ENCODE measurements around the gene GOLPH3.

DNA sequence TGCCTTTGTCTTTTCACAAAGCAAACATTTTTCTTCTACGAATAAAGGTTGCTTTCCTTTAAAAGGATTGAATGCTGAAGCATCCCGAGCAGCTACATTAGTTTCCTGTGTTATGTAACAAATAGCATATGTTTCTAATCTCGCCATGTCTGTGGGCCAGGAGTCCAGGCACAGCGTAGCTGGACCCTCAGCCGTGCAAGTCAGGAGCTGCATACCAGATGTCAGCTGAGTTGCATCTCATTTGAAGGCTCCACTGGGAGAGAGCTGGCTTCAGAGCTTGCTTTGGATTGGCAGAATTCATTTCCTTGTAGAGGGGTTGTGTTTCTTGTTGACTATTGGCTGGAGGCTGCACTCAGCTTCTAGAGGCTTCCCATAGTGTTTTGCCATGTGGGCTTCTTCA lies 16.0 kb upstream of the GOLPH3 start:
- TF ChIP-seq RFX5 (IDR thresholded peaks at IDR 0.05; ENCODE audit: borderline replicate concordance, low read depth, low read length), result no peak
- TF ChIP-seq, protein P1, sequence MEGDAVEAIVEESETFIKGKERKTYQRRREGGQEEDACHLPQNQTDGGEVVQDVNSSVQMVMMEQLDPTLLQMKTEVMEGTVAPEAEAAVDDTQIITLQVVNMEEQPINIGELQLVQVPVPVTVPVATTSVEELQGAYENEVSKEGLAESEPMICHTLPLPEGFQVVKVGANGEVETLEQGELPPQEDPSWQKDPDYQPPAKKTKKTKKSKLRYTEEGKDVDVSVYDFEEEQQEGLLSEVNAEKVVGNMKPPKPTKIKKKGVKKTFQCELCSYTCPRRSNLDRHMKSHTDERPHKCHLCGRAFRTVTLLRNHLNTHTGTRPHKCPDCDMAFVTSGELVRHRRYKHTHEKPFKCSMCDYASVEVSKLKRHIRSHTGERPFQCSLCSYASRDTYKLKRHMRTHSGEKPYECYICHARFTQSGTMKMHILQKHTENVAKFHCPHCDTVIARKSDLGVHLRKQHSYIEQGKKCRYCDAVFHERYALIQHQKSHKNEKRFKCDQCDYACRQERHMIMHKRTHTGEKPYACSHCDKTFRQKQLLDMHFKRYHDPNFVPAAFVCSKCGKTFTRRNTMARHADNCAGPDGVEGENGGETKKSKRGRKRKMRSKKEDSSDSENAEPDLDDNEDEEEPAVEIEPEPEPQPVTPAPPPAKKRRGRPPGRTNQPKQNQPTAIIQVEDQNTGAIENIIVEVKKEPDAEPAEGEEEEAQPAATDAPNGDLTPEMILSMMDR (IDR thresholded peaks at IDR 0.05; ENCODE audit: control extremely low read depth in 1 of 3, insufficient read depth in 1 of 3, low read depth in 1 of 3, low read length in 3 of 3), result no peak
- TF ChIP-seq, protein P2, sequence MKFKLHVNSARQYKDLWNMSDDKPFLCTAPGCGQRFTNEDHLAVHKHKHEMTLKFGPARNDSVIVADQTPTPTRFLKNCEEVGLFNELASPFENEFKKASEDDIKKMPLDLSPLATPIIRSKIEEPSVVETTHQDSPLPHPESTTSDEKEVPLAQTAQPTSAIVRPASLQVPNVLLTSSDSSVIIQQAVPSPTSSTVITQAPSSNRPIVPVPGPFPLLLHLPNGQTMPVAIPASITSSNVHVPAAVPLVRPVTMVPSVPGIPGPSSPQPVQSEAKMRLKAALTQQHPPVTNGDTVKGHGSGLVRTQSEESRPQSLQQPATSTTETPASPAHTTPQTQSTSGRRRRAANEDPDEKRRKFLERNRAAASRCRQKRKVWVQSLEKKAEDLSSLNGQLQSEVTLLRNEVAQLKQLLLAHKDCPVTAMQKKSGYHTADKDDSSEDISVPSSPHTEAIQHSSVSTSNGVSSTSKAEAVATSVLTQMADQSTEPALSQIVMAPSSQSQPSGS (IDR thresholded peaks at IDR 0.05; ENCODE audit: low read length), result no peak
- no peak for TF ChIP-seq CREB1 (IDR thresholded peaks at IDR 0.05)
- TF ChIP-seq POLR2A (IDR thresholded peaks at IDR 0.05; ENCODE audit: control extremely low read depth in 1 of 2, low read depth in 2 of 2, low read length in 2 of 2), result no peak
- TF ChIP-seq POLR2AphosphoS5 (IDR thresholded peaks at IDR 0.05; ENCODE audit: low read depth, low read length), result no peak
- TF ChIP-seq EP300 (IDR thresholded peaks at IDR 0.05; ENCODE audit: borderline replicate concordance in 1 of 2, low read depth in 2 of 2, low read length in 2 of 2), result no peak
- TF ChIP-seq KDM1A (IDR thresholded peaks at IDR 0.05; ENCODE audit: borderline replicate concordance, low read length), result no peak
- TF ChIP-seq TEAD4 (IDR thresholded peaks at IDR 0.05; ENCODE audit: low read depth, low read length), result no peak
- TF ChIP-seq, protein P3, sequence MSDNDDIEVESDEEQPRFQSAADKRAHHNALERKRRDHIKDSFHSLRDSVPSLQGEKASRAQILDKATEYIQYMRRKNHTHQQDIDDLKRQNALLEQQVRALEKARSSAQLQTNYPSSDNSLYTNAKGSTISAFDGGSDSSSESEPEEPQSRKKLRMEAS (IDR thresholded peaks at IDR 0.05), result no peak
- TF ChIP-seq ZNF274 (IDR thresholded peaks at IDR 0.05; ENCODE audit: borderline replicate concordance, extremely low read depth, low read length), result no peak
- TF ChIP-seq SP4 (IDR thresholded peaks at IDR 0.05; ENCODE audit: low read length), result no peak
- no peak for TF ChIP-seq HDAC2 (IDR thresholded peaks at IDR 0.05; ENCODE audit: borderline replicate concordance in 1 of 2, low read depth in 2 of 2, low read length in 2 of 2)
- TF ChIP-seq, protein P4, sequence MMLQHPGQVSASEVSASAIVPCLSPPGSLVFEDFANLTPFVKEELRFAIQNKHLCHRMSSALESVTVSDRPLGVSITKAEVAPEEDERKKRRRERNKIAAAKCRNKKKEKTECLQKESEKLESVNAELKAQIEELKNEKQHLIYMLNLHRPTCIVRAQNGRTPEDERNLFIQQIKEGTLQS (IDR thresholded peaks at IDR 0.05; ENCODE audit: insufficient read depth, low read depth, low read length), result no peak

Data from H1 (cell line).